ENCODE data around the gene CPSF7.
"Not testable (repeated sequence)": the region's sequence is repeated elsewhere in the genome, so short reads cannot be mapped to it uniquely, and the experiment has no call there.

Gene CPSF7

DNA sequence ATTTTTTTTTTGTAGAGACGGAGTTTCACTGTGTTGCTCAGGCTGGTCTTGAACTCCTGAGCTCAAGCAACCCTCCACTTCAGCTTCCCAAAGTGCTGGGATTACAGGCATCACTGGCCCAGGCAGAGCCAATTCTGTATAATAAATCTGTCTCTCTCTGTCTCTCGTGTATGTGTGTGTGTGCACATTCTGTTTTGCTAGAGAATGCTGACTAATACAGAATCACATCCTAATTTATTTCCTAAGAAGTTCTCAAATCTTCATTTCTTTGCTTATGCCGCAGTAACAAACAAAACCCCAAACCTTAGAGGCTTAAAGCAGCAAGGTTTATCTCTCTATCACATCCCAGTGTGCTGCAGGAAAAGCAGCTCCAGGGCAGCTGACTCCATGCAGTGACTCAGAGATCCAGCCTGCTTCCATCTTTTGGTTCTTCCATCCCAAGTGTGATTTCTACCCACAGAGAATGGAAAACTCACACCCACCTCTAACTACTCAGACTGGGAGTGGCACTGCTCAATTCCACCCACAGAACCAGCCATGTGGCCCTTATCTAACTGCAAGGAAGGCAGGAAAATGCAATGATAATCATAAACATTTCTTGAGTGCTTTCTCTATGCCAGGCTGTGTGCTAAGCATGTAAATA is 43.7 kb upstream of the CPSF7 start:
- DNase-seq (ENCODE audit: extremely low read depth, low read depth), result no peak
- TF ChIP-seq, protein P1, sequence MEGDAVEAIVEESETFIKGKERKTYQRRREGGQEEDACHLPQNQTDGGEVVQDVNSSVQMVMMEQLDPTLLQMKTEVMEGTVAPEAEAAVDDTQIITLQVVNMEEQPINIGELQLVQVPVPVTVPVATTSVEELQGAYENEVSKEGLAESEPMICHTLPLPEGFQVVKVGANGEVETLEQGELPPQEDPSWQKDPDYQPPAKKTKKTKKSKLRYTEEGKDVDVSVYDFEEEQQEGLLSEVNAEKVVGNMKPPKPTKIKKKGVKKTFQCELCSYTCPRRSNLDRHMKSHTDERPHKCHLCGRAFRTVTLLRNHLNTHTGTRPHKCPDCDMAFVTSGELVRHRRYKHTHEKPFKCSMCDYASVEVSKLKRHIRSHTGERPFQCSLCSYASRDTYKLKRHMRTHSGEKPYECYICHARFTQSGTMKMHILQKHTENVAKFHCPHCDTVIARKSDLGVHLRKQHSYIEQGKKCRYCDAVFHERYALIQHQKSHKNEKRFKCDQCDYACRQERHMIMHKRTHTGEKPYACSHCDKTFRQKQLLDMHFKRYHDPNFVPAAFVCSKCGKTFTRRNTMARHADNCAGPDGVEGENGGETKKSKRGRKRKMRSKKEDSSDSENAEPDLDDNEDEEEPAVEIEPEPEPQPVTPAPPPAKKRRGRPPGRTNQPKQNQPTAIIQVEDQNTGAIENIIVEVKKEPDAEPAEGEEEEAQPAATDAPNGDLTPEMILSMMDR (IDR thresholded peaks at IDR 0.05; ENCODE audit: low read depth, low read length), result no peak

DNA sequence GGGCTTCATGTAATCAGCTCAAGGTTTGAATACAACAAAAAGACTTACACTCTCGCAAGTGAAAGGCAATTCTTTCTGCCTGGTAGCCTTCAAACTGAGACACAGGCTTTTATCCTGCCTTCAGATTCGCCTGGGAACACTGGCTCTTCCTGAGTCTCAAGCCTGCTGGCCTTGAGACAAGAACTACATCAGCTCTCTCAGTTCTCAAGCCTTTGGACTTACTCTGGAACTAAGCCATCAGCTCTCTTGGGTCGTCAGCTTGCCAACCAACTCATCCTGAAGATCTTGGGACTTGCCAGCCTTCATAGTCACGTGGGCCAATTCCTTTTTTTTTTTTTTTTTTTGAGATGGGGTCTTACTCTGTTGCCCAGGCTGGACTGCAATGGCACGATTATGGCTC is 43.1 kb upstream of the CPSF7 start:
- TF ChIP-seq, protein P1 (IDR thresholded peaks at IDR 0.05; ENCODE audit: low read depth, low read length), result no peak
- DNase-seq (ENCODE audit: extremely low read depth, low read depth), result no peak

DNA sequence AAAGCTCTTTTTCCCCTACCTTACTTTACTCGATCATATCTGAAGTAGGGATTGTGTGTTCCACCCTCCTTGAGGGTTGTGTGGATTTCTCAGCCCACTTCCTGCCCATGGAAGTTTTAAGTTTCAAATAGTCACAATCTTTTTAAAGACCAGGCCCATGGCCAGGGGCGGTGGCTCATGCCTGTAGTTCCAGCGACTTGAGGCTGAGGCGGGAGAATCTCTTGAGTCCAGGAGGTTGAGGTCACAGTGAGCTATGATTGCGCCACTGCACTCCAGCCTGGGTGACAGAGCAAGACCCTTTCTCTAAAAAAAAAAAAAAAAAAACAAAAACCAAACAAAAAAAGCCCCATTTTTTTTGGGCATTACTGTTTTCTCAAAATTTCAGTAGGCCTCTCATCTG is 42.5 kb upstream of the CPSF7 start:
- TF ChIP-seq, protein P1 (IDR thresholded peaks at IDR 0.05; ENCODE audit: low read depth, low read length), result no peak
- no peak for DNase-seq (ENCODE audit: extremely low read depth, low read depth)

DNA sequence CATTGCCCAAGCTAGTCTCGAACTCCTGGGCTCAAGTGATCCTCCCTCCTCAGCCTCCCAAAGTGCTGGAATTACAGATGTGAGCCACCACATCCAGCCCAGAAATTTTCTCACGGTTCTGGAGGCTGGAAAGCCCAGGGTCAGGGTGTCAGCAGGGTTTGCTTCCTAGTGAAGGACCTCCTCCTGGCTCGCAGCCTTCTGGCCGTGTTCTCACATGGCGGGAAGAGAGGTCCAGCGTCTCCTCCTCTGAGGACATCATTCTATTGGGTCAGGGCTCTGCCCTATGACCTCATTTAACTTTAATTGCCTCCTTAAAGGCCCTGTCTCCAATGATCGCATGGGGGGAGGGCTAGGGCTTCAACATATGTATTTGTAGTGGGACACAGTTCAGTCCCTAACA is 38.2 kb upstream of the CPSF7 start:
- TF ChIP-seq, protein P1 (IDR thresholded peaks at IDR 0.05; ENCODE audit: low read depth, low read length), result no peak
- no peak for DNase-seq (ENCODE audit: extremely low read depth, low read depth)

DNA sequence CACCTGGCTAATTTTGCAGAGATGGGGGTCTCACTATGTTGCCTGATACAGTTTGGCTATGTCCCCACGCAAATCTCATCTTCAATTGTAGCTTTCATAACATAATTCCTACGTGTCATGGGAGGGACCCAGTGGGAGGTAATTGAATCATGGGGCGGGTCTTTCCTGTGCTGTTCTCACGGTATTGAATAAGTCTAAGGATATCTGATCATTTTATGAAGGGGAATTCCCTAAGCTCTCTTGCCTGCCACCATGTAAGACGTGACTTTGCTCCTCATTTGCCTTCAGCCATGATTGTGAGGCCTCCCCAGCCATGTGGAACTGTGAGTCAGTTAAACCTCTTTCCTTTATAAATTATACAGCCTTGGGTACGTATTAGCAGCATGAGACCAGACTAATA is 37.8 kb upstream of the CPSF7 start:
- DNase-seq (ENCODE audit: extremely low read depth, low read depth), result not testable (repeated sequence)

DNA sequence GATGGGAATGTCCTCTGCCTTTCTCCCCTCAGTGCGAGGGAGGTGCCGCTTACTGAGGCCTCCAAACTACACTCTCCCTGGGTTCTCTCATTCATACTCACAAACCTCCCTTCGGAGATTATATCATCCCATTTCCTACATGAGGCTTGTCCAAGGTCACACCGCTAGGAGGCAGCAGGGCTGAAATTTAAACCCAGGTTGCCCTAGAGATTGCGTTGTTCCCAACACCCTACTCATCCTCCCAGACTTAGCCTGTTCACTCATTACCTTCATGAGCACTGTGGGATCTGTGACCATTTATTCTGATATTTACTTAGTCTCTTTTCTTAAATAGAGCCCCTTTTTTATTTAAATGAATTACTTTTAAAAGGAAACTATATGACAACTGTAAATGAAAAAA is 31.2 kb upstream of the CPSF7 start:
- DNase-seq (ENCODE audit: extremely low read depth, low read depth), result no peak
- TF ChIP-seq, protein P1 (IDR thresholded peaks at IDR 0.05; ENCODE audit: low read depth, low read length), result no peak; the same call in 1 of the 2 replicates

DNA sequence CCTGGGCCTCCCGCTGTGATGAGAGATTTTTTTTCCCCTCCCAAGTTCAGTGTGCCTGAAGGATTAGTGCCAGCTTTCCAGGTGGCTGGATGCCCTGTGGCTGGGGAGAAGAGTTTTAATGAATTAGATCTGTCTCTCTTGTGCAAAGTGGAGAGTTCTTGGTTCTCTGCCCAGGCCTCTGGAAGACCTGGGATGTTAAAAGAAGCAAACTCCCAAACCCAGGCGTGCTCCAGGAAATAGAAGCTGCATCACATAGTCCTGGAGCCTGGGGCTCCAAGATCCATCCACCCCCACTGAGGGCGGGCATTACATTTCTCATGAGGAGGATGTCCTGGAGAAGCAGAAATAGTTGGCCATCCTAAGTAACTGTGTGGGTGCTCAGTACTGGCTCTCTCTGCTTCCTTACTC is 30.7 kb upstream of the CPSF7 start:
- TF ChIP-seq, protein P1 (IDR thresholded peaks at IDR 0.05; ENCODE audit: low read depth, low read length), result no peak
- DNase-seq (ENCODE audit: extremely low read depth, low read depth), result no peak

DNA sequence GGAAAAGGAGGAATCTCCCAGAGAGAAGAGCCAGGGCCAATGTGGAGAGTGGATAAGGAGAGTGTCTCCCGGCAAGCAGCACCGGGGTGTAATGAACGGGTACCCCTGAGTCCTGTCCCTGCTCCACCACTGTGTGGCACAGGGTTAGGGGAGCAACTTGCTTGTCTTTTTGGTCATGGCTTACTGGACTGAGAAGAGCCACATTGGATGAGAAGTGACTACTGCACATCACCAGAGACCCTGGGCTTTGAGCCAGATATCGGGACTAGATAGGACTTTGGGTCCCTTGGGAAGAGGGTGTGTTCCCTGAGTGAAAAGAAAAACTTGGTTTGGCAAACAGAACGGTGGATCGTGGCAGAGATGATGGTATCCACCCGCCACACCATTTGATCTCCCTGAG is 24.7 kb upstream of the CPSF7 start:
- DNase-seq (ENCODE audit: extremely low read depth, low read depth), result no peak
- TF ChIP-seq, protein P1 (IDR thresholded peaks at IDR 0.05; ENCODE audit: low read depth, low read length), result no peak

All from AG09319 (cell line).